Transverse colon (tissue), 4 donors: ENCODE measurements around the gene RERE. TPM values are rescaled to one million over a fixed set of nuclear protein-coding genes. Genes with fewer than 3 reads are reported as not detected.

Source experiments
- DNase-seq: peaks from one replicate; pipeline ENCODE4 v3.0.0-alpha.2; 2019
- H3K27ac ChIP-seq, 4 donors: fragments of 200-600 bp; sonication (generic); 2 replicates each; pipeline ENCODE4 v1.5.1; 2016 to 2018; ENCODE audit warnings: inconsistent platforms in 4 of 4
- H3K27me3 ChIP-seq: fragments of 200-600 bp; sonication (generic); 2 replicates; pipeline ENCODE4 v1.5.1; 2017; ENCODE audit warnings: inconsistent platforms
- H3K36me3 ChIP-seq, 4 donors: fragments of 200-600 bp; sonication (generic); 2 replicates each; pipeline ENCODE4 v1.5.1; 2017 to 2019; ENCODE audit warnings: inconsistent platforms in 4 of 4
- H3K4me1 ChIP-seq, 4 donors: fragments of 200-600 bp; sonication (generic); 2 replicates each; pipeline ENCODE4 v1.5.1; 2017 to 2020; ENCODE audit warnings: inconsistent platforms in 4 of 4
- H3K4me3 ChIP-seq, 4 donors: fragments of 200-600 bp; sonication (generic); 1 replicate in 1 of 4; 2 replicates in 3 of 4; pipeline versions ENCODE4 v1.5.1 to v1.6.1; 2017 to 2019; ENCODE audit warnings: inconsistent platforms in 4 of 4
- H3K9me3 ChIP-seq, 2 donors: fragments of 200-600 bp; sonication (generic); 2 replicates each; pipeline ENCODE4 v1.5.1; 2017 to 2019; ENCODE audit warnings: inconsistent platforms in 2 of 2
- CTCF ChIP-seq, 5 experiments: fragments of 200-600 bp in 3 of 5; fragments of 450-650 bp in 2 of 5; sonication (generic) in 3 of 5; IDR thresholded peaks; 1 replicate in 2 of 5; 2 replicates in 3 of 5; pipeline ENCODE4 v1.5.1; 2016 to 2017; ENCODE audit warnings: antibody characterized with exemption in 5 of 5, inconsistent platforms in 3 of 5, mild to moderate bottlenecking in 2 of 5, moderate library complexity in 1 of 5
- EP300 ChIP-seq: sonication (generic); formaldehyde crosslinking; IDR thresholded peaks from one replicate; pipeline ENCODE4 v1.6.1; 2017; ENCODE audit warnings: antibody characterized with exemption, low read depth
- POLR2A ChIP-seq: fragments of 450-650 bp; IDR thresholded peaks from one replicate; pipeline ENCODE4 v1.6.1; 2016; ENCODE audit warnings: antibody characterized with exemption, mild to moderate bottlenecking, moderate library complexity
- POLR2AphosphoS5 ChIP-seq, 3 donors: sonication (generic); formaldehyde crosslinking; IDR thresholded peaks; one replicate each; pipeline ENCODE4 v1.6.1; 2016; ENCODE audit warnings: antibody characterized with exemption in 3 of 3
- WGBS, 2 donors: methylation state at CpG; one replicate each; pipeline ENCODE4 v1.1.5; 2018; ENCODE audit warnings: low coverage in 1 of 2; 5-methylcytosine and 5-hydroxymethylcytosine counted together
- in situ Hi-C, 4 donors: fragments of 200-750 bp; cut with MboI; loops; one replicate each; pipeline versions ENCODE4 v1.15.0 to v1.15.1; 2017; ENCODE audit warnings: low sequenced_read_pairs in 3 of 4, low pct_ligation_motif_present in 1 of 4, low pct_unique_long_range_greater_than_20kb in 1 of 4
- intact Hi-C: fragments of 100-400 bp; cut with DNase I; formaldehyde crosslinking; loops from one replicate; pipeline ENCODE4 v1.15.1; 2023; ENCODE audit warnings: low total_unique reads
- total RNA-seq, 4 donors: library from RNA; depleted of rRNA; stranded (reverse); fragments of >200 nt; gene quantifications; one replicate each; pipeline ENCODE4 v1.1.0, GENCODE V29; 2016

RERE gene
- total RNA-seq, 4 donors from 2014 or later: 80.3 to 657 (median 105) TPM

- WGBS, 2 donors: 83 to 96% methylated on average over 5 to 21 of the region's 21 CpGs
- Histone ChIP-seq H3K4me1 (peaks cover 0 to 20% (median 11%) of the 10 kb centered on the region in 4 donors), H3K27ac (no peak overlapping the region), H3K9me3 (no peaks in the 10 kb centered on the region), H3K27me3 (no peaks in the 10 kb centered on the region), H3K4me3 (no peak overlapping the region), H3K36me3 (peaks cover 0 to 70% (median 31%) of the 10 kb centered on the region in 4 donors)
- no peak for TF ChIP-seq CTCF (IDR thresholded peaks at IDR 0.05)
- TF ChIP-seq POLR2AphosphoS5 (IDR thresholded peaks at IDR 0.05): no peak
- no peak for TF ChIP-seq EP300
- TF ChIP-seq POLR2A: no peak
- in situ Hi-C loops (loop anchor here in 1 of 4 donors (25.0 kb wide), 1 partner anchor 874 kb away; no protein-coding TSS in a partner anchor), intact Hi-C loops (no loop called here)
- DNase-seq: no peak
These were observed 43.5 kb upstream of the RERE start for GRCh38 chr1:8860738-8861516.

GRCh38 chr1:8858888-8859706, 41.7 kb upstream of the RERE start:
- Histone ChIP-seq H3K36me3 (peaks cover 0 to 51% (median 21%) of the 10 kb centered on the region in 4 donors), H3K27ac (peak overlapping the region in 2 of 4 donors; percentile 17 to 42), H3K4me1 (peaks cover 0 to 20% (median 11%) of the 10 kb centered on the region in 4 donors), H3K27me3 (no peaks in the 10 kb centered on the region), H3K9me3 (no peaks in the 10 kb centered on the region), H3K4me3 (no peak overlapping the region)
- WGBS, 2 donors: 73 to 78% methylated on average over 8 to 12 of the region's 12 CpGs
- TF ChIP-seq CTCF (IDR thresholded peaks at IDR 0.05) (peak; percentile 53 to 63 (median 59)), POLR2A (no peak), POLR2AphosphoS5 (IDR thresholded peaks at IDR 0.05) (peak in 1 of 3 donors; percentile 18)
- in situ Hi-C loops: loop anchor here in 3 of 4 donors (10.0 to 25.0 kb wide), 2 partner anchors 294 to 872 kb away; no protein-coding TSS in a partner anchor
- DNase-seq: no peak
- intact Hi-C loops: loop anchor here (5.0 kb wide), 1 partner anchor 302 kb away; no protein-coding TSS in a partner anchor

- WGBS, 2 donors: 51 to 71% methylated on average over 1 to 2 of the region's 2 CpGs
- Histone ChIP-seq H3K27me3 (no peaks in the 10 kb centered on the region), H3K4me3 (no peak overlapping the region), H3K4me1 (peaks cover 0 to 20% (median 11%) of the 10 kb centered on the region in 4 donors), H3K27ac (peak overlapping the region in 3 of 4 donors; percentile 6 to 42 (median 28)), H3K9me3 (no peaks in the 10 kb centered on the region), H3K36me3 (peaks cover 0 to 42% (median 16%) of the 10 kb centered on the region in 4 donors)
- in situ Hi-C loops (loop anchor here in 3 of 4 donors (10.0 to 25.0 kb wide), 2 partner anchors 293 to 871 kb away; no protein-coding TSS in a partner anchor), intact Hi-C loops (loop anchor here (5.0 kb wide), 1 partner anchor 301 kb away; no protein-coding TSS in a partner anchor)
- DNase-seq: no peak
- TF ChIP-seq POLR2A: no peak
- no peak for TF ChIP-seq EP300
- peak in 2 of 3 donors; percentile 19 to 38 for TF ChIP-seq POLR2AphosphoS5 (IDR thresholded peaks at IDR 0.05)
- no peak for TF ChIP-seq CTCF (IDR thresholded peaks at IDR 0.05)
These were observed 40.8 kb upstream of the RERE start for GRCh38 chr1:8858112-8858668.
